ENCODE data around the gene GRIK3.

- no peak for TF ChIP-seq CTCF (conservative IDR thresholded peaks at IDR 0.05; ENCODE audit: low read length)
- no peak for TF ChIP-seq EZH2phosphoT487 (IDR thresholded peaks at IDR 0.05; ENCODE audit: borderline replicate concordance)
Measured at GRCh38 chr1:36796733-36797132, 237.6 kb downstream of the GRIK3 start.

All from Loucy (cell line).